HL-60 (cell line): Measurements from ENCODE around the gene LDOC1.
"Not testable (repeated sequence)": the region's sequence is repeated elsewhere in the genome, so short reads cannot be mapped to it uniquely, and the experiment has no call there.

Experiments used
- CTCF ChIP-seq: IDR thresholded peaks from one replicate; pipeline ENCODE4 v1.5.1; 2011; ENCODE audit warnings: low read length, control low read depth, inconsistent platforms; ENCODE audit not compliant: insufficient read depth
- GABPA ChIP-seq: IDR thresholded peaks from 2 replicates; pipeline ENCODE4 v1.6.1; 2012; ENCODE audit warnings: low read depth
- POLR2AphosphoS5 ChIP-seq: IDR thresholded peaks from 2 replicates; pipeline ENCODE4 v1.6.1; 2012; ENCODE audit warnings: low read depth
- REST ChIP-seq: IDR thresholded peaks from 2 replicates; pipeline ENCODE4 v1.6.1; 2012; ENCODE audit warnings: low read depth; ENCODE audit not compliant: insufficient replicate concordance

GRCh38 chrX:141155231-141155630 is 21.7 kb downstream of the LDOC1 start:
- TF ChIP-seq CTCF, REST, POLR2AphosphoS5, GABPA: not testable (repeated sequence)
